K562 (cell line): ENCODE results near the gene KCTD13. TPM values are rescaled to one million over a fixed set of nuclear protein-coding genes. Genes with fewer than 3 reads are reported as not detected.

ENCODE experiments used
- ARID1B ChIP-seq: fragments of 450-650 bp; IDR thresholded peaks from 2 replicates; pipeline ENCODE4 v1.6.1; 2016; ENCODE audit warnings: antibody characterized with exemption, mild to moderate bottlenecking, inconsistent platforms
- BRF1 ChIP-seq: IDR thresholded peaks from 3 replicates; pipeline ENCODE4 v1.6.1; 2011; ENCODE audit warnings: borderline replicate concordance, mild to moderate bottlenecking; ENCODE audit not compliant: insufficient read length; ENCODE audit errors: extremely low read depth
- CREM ChIP-seq: IDR thresholded peaks from 2 replicates; pipeline ENCODE4 v1.6.1; 2014; ENCODE audit warnings: antibody characterized with exemption, low read depth
- GABPB1 ChIP-seq: sonication (generic); formaldehyde crosslinking; IDR thresholded peaks from 2 replicates; pipeline ENCODE4 v1.8.0; 2022; ENCODE audit warnings: mild to moderate bottlenecking, missing genetic modification reagents
- ILK ChIP-seq: fragments of 450-650 bp; IDR thresholded peaks from 2 replicates; pipeline ENCODE4 v1.6.1; 2016; ENCODE audit warnings: missing genetic modification characterization, low read depth, mild to moderate bottlenecking, missing compliant biosample characterization, moderate library complexity, borderline replicate concordance
- LEF1 ChIP-seq: fragments of 450-650 bp; IDR thresholded peaks from 2 replicates; pipeline ENCODE4 v1.6.1; 2016; ENCODE audit warnings: mild to moderate bottlenecking
- NFATC3 ChIP-seq: fragments of 450-650 bp; IDR thresholded peaks from 2 replicates; pipeline ENCODE4 v1.6.1; 2017; ENCODE audit warnings: mild to moderate bottlenecking
- RAD51 ChIP-seq: fragments of 450-650 bp; IDR thresholded peaks from 2 replicates; pipeline ENCODE4 v1.7.1; 2016; ENCODE audit warnings: low read depth, mild to moderate bottlenecking, borderline replicate concordance
- TRIM24 ChIP-seq, 2 experiments: fragments of 450-650 bp; IDR thresholded peaks; 2 replicates each; pipeline ENCODE4 v1.6.1; 2016
- ZNF174 ChIP-seq: fragments of 250-450 bp; sonication (Bioruptor Pico); IDR thresholded peaks from 2 replicates; pipeline ENCODE4 v1.4.0; 2020; ENCODE audit warnings: mild to moderate bottlenecking
- polyA plus RNA-seq, 8 experiments: library from polyadenylated mRNA; depleted of rRNA in 4 of 8; stranded (reverse) in 5 of 8; unstranded in 3 of 8; fragments of >200 nt; fragmentation: Nextera tagmentation in 2 of 8; fragmentation: Illumina TruSeq in 1 of 8; extraction: Ambion mirVana in 2 of 8; extraction: Trizol in 1 of 8; gene quantifications; 2 replicates each; pipeline versions ENCODE4 v1.2.1 to v1.2.3, GENCODE V29; 2011 to 2014; ENCODE audit warnings: inconsistent platforms in 1 of 8, missing spikeins in 1 of 8
- total RNA-seq, 7 experiments: library from RNA; depleted of rRNA in 6 of 7; stranded (reverse); fragments of >200 nt in 6 of 7; fragmentation: Illumina TruSeq in 2 of 7; extraction: Trizol in 2 of 7; gene quantifications; 2 replicates each; pipeline versions ENCODE4 v1.2.1 to v1.2.3, GENCODE V29; 2011 to 2021; ENCODE audit warnings: low replicate concordance in 1 of 7
- TF ChIP-seq, protein P1 (sequence below): sonication (generic); formaldehyde crosslinking; IDR thresholded peaks from 2 replicates; pipeline ENCODE4 v1.8.1; 2023; ENCODE audit warnings: mild to moderate bottlenecking, missing genetic modification reagents
- TF ChIP-seq, protein P2 (sequence below), 2 experiments: fragments of 450-650 bp; IDR thresholded peaks; 2 replicates each; pipeline ENCODE4 v1.6.1; 2018; ENCODE audit warnings: mild to moderate bottlenecking in 2 of 2, low read depth in 1 of 2; ENCODE audit not compliant: partially characterized antibody in 2 of 2
- TF ChIP-seq, protein P3 (sequence below): fragments of 450-650 bp; IDR thresholded peaks from 2 replicates; pipeline ENCODE4 v1.6.1; 2016; ENCODE audit warnings: missing biosample characterization, missing genetic modification characterization
- TF ChIP-seq, protein P4 (sequence below), 2 experiments: IDR thresholded peaks; 2 replicates each; pipeline ENCODE4 v1.6.1; 2012; ENCODE audit warnings: improper control_type of control experiment in 2 of 2, low read depth in 2 of 2, low read length in 2 of 2, borderline replicate concordance in 1 of 2

Gene KCTD13
- total and polyA plus RNA-seq, 9 of the 15 experiments (the other 6 are each of a cell fraction or from before 2014, with no cell fraction given), result 1.0 to 20.6 (median 9.8) TPM

DNA sequence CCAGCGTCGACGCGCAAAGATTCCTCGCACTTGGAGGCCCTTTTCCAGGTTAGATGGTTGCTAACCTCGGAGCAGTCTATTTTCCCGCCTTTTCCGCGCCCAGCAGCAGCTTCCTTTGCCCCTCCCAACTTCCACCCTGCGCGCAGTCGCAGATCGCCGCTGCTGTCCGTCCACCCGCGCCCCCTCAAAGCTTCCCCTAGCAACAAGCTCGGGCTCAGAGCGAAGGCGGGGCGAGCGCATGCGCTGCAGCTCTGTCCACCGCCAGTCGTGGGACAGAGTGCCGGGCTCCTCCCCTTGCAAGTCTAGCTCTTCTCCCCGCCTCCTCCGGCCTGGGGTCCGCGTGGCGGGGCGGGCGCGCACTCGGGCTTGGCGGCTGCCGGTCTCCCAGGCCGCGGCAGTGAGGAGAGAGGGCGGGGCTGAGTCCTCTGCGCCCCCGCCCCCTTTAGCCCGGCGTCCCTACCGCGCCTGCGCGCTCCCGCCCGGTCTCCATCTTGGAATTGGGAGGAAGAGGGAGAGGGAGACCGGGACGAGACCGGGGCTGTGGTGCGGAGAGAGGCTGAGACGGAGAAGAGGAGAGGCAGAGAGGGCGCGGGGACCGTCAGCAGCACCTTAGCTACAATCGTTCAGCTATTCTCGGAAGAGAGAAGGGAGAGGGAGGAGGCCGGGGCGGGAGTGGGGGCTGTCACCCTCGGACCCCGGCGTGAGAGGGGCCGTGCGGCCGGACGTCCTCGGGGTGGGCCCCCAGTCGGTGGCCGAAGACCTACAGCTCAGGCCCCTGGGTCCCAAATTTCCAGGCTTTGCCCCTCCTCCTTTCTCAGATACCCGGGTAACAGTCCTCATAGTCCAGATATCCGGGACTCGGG lies 47.6 kb upstream of the KCTD13 start, which contains the start of gene TAOK2 (continued):
- TF ChIP-seq BRF1 (no peak), CREM (peak; percentile 48), TRIM24 (IDR thresholded peaks at IDR 0.05) (no peak), ZNF174 (no peak), RAD51 (no peak), NFATC3 (no peak), GABPB1 (peak; percentile 72), ARID1B (no peak), LEF1 (no peak), ILK (tag) (no peak)
- TF ChIP-seq, protein P1, sequence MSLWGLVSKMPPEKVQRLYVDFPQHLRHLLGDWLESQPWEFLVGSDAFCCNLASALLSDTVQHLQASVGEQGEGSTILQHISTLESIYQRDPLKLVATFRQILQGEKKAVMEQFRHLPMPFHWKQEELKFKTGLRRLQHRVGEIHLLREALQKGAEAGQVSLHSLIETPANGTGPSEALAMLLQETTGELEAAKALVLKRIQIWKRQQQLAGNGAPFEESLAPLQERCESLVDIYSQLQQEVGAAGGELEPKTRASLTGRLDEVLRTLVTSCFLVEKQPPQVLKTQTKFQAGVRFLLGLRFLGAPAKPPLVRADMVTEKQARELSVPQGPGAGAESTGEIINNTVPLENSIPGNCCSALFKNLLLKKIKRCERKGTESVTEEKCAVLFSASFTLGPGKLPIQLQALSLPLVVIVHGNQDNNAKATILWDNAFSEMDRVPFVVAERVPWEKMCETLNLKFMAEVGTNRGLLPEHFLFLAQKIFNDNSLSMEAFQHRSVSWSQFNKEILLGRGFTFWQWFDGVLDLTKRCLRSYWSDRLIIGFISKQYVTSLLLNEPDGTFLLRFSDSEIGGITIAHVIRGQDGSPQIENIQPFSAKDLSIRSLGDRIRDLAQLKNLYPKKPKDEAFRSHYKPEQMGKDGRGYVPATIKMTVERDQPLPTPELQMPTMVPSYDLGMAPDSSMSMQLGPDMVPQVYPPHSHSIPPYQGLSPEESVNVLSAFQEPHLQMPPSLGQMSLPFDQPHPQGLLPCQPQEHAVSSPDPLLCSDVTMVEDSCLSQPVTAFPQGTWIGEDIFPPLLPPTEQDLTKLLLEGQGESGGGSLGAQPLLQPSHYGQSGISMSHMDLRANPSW (CRISPR knock-in tag), result no peak; the same call in 1 of the 2 replicates
- TF ChIP-seq, protein P2, sequence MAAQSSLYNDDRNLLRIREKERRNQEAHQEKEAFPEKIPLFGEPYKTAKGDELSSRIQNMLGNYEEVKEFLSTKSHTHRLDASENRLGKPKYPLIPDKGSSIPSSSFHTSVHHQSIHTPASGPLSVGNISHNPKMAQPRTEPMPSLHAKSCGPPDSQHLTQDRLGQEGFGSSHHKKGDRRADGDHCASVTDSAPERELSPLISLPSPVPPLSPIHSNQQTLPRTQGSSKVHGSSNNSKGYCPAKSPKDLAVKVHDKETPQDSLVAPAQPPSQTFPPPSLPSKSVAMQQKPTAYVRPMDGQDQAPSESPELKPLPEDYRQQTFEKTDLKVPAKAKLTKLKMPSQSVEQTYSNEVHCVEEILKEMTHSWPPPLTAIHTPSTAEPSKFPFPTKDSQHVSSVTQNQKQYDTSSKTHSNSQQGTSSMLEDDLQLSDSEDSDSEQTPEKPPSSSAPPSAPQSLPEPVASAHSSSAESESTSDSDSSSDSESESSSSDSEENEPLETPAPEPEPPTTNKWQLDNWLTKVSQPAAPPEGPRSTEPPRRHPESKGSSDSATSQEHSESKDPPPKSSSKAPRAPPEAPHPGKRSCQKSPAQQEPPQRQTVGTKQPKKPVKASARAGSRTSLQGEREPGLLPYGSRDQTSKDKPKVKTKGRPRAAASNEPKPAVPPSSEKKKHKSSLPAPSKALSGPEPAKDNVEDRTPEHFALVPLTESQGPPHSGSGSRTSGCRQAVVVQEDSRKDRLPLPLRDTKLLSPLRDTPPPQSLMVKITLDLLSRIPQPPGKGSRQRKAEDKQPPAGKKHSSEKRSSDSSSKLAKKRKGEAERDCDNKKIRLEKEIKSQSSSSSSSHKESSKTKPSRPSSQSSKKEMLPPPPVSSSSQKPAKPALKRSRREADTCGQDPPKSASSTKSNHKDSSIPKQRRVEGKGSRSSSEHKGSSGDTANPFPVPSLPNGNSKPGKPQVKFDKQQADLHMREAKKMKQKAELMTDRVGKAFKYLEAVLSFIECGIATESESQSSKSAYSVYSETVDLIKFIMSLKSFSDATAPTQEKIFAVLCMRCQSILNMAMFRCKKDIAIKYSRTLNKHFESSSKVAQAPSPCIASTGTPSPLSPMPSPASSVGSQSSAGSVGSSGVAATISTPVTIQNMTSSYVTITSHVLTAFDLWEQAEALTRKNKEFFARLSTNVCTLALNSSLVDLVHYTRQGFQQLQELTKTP (IDR thresholded peaks at IDR 0.05; ENCODE audit: low read depth in 1 of 2, partially characterized antibody in 2 of 2), result no peak
- TF ChIP-seq, protein P3, sequence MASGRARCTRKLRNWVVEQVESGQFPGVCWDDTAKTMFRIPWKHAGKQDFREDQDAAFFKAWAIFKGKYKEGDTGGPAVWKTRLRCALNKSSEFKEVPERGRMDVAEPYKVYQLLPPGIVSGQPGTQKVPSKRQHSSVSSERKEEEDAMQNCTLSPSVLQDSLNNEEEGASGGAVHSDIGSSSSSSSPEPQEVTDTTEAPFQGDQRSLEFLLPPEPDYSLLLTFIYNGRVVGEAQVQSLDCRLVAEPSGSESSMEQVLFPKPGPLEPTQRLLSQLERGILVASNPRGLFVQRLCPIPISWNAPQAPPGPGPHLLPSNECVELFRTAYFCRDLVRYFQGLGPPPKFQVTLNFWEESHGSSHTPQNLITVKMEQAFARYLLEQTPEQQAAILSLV, result no peak
- TF ChIP-seq, protein P4, sequence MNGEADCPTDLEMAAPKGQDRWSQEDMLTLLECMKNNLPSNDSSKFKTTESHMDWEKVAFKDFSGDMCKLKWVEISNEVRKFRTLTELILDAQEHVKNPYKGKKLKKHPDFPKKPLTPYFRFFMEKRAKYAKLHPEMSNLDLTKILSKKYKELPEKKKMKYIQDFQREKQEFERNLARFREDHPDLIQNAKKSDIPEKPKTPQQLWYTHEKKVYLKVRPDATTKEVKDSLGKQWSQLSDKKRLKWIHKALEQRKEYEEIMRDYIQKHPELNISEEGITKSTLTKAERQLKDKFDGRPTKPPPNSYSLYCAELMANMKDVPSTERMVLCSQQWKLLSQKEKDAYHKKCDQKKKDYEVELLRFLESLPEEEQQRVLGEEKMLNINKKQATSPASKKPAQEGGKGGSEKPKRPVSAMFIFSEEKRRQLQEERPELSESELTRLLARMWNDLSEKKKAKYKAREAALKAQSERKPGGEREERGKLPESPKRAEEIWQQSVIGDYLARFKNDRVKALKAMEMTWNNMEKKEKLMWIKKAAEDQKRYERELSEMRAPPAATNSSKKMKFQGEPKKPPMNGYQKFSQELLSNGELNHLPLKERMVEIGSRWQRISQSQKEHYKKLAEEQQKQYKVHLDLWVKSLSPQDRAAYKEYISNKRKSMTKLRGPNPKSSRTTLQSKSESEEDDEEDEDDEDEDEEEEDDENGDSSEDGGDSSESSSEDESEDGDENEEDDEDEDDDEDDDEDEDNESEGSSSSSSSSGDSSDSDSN (IDR thresholded peaks at IDR 0.05; ENCODE audit: borderline replicate concordance in 1 of 2, low read depth in 2 of 2, low read length in 2 of 2), result 0 out of 4 replicates have a peak, but pooled peaks of 1 of the 2 experiments have one; percentile 52
